GM23338 (cell line): ENCODE data around the gene PHGDH. TPM values are rescaled to one million over a fixed set of nuclear protein-coding genes. Genes with fewer than 3 reads are reported as not detected.

Experiments
- ATAC-seq: fragments of 200-7000 bp; cut with Tn5 transposase; 3 replicates; pipeline ENCODE4 v1.9.1; 2020
- DNase-seq: peaks from one replicate; pipeline ENCODE4 v3.0.0-alpha.2; 2015; ENCODE audit warnings: low spot score
- H2AFZ ChIP-seq: fragments of 200-600 bp; sonication (generic); 2 replicates; pipeline ENCODE4 v1.8.0; 2016; ENCODE audit warnings: antibody characterized with exemption, mild to moderate bottlenecking, moderate library complexity
- H3F3A ChIP-seq: fragments of 200-600 bp; sonication (generic); replicated peaks from 2 replicates; pipeline ENCODE4 v1.8.0; 2017; ENCODE audit warnings: antibody characterized with exemption, mixed run types, low read depth
- H3K27ac ChIP-seq: fragments of 200-600 bp; sonication (generic); 2 replicates; pipeline ENCODE4 v1.6.1; 2016; ENCODE audit warnings: low read depth
- H3K27me3 ChIP-seq: fragments of 200-600 bp; sonication (generic); 2 replicates; pipeline ENCODE4 v1.8.0; 2016; ENCODE audit warnings: mild to moderate bottlenecking, mixed run types, moderate library complexity; ENCODE audit not compliant: insufficient read depth
- H3K36me3 ChIP-seq: fragments of 200-600 bp; sonication (generic); 2 replicates; pipeline ENCODE4 v1.8.0; 2016; ENCODE audit warnings: mild to moderate bottlenecking; ENCODE audit not compliant: insufficient read depth
- H3K4me1 ChIP-seq: fragments of 200-600 bp; sonication (generic); 2 replicates; pipeline ENCODE4 v1.8.0; 2016; ENCODE audit warnings: mild to moderate bottlenecking, moderate library complexity; ENCODE audit not compliant: insufficient read depth
- H3K4me2 ChIP-seq: fragments of 200-600 bp; sonication (generic); 2 replicates; pipeline ENCODE4 v1.7.1; 2017; ENCODE audit warnings: mixed run types
- H3K4me3 ChIP-seq: fragments of 200-600 bp; sonication (generic); 2 replicates; pipeline ENCODE4 v1.6.1; 2016; ENCODE audit warnings: mixed run types
- H3K79me2 ChIP-seq: fragments of 200-600 bp; sonication (generic); replicated peaks from 2 replicates; pipeline ENCODE4 v1.8.0; 2017; ENCODE audit warnings: mild to moderate bottlenecking; ENCODE audit not compliant: insufficient read depth
- H3K9me2 ChIP-seq: fragments of 200-600 bp; sonication (generic); 2 replicates; pipeline ENCODE4 v1.8.0; 2017; ENCODE audit not compliant: insufficient read depth
- H4K20me1 ChIP-seq: fragments of 200-600 bp; sonication (generic); replicated peaks from 2 replicates; pipeline ENCODE4 v1.8.0; 2017; ENCODE audit warnings: mild to moderate bottlenecking; ENCODE audit not compliant: insufficient read depth
- H3K27ac Mint-ChIP-seq: 2 replicates; pipeline ENCODE4 v1.8.0; 2020; ENCODE audit warnings: inconsistent platforms, mild to moderate bottlenecking, moderate library complexity, mixed read lengths
- H3K27me3 Mint-ChIP-seq: 3 replicates; pipeline ENCODE4 v1.8.0; 2022; ENCODE audit warnings: low read depth, mild to moderate bottlenecking, moderate library complexity, mixed read lengths, inconsistent platforms; ENCODE audit not compliant: insufficient read depth, poor library complexity
- H3K36me3 Mint-ChIP-seq: 3 replicates; pipeline ENCODE4 v1.8.0; 2021; ENCODE audit warnings: low read depth, mild to moderate bottlenecking, inconsistent platforms, moderate library complexity, mixed read lengths
- H3K4me1 Mint-ChIP-seq: 3 replicates; pipeline ENCODE4 v1.8.0; 2020; ENCODE audit warnings: mild to moderate bottlenecking, inconsistent platforms, mixed read lengths
- H3K4me3 Mint-ChIP-seq: 3 replicates; pipeline ENCODE4 v1.8.0; 2021; ENCODE audit warnings: moderate library complexity, mild to moderate bottlenecking, inconsistent platforms, mixed read lengths
- H3K9me3 Mint-ChIP-seq: 3 replicates; pipeline ENCODE4 v1.8.0; 2020; ENCODE audit warnings: moderate library complexity, mild to moderate bottlenecking, inconsistent platforms, mixed read lengths
- CREB1 ChIP-seq: fragments of 250-450 bp; sonication (Bioruptor Pico); IDR thresholded peaks from 2 replicates; pipeline ENCODE4 v1.5.0; 2020; ENCODE audit warnings: low read depth, mild to moderate bottlenecking, moderate library complexity
- EZH2 ChIP-seq: fragments of 200-600 bp; sonication (generic); IDR thresholded peaks from one replicate; pipeline ENCODE4 v1.8.0; 2017; ENCODE audit warnings: antibody characterized with exemption, mild to moderate bottlenecking, low read depth; ENCODE audit not compliant: unreplicated experiment
- EZH2phosphoT487 ChIP-seq: fragments of 200-600 bp; sonication (generic); IDR thresholded peaks from one replicate; pipeline ENCODE4 v1.8.1; 2018; ENCODE audit warnings: antibody characterized with exemption; ENCODE audit not compliant: unreplicated experiment
- JUNB ChIP-seq: IDR thresholded peaks from one replicate; pipeline ENCODE4 v1.6.1; 2016; ENCODE audit warnings: antibody characterized with exemption; ENCODE audit not compliant: unreplicated experiment
- NANOG ChIP-seq: IDR thresholded peaks from 2 replicates; pipeline ENCODE4 v1.6.1; 2016; ENCODE audit warnings: antibody characterized with exemption, borderline replicate concordance
- POLR2AphosphoS5 ChIP-seq: IDR thresholded peaks from 2 replicates; pipeline ENCODE4 v1.6.1; 2016; ENCODE audit warnings: antibody characterized with exemption, low read depth
- STAT1 ChIP-seq: IDR thresholded peaks from one replicate; pipeline ENCODE4 v1.6.1; 2016; ENCODE audit warnings: antibody characterized with exemption; ENCODE audit not compliant: unreplicated experiment
- ZNF114 ChIP-seq: fragments of 250-450 bp; sonication (Bioruptor Pico); IDR thresholded peaks from 2 replicates; pipeline ENCODE4 v1.5.0; 2020; ENCODE audit warnings: mild to moderate bottlenecking, moderate library complexity
- ZNF331 ChIP-seq: fragments of 250-450 bp; sonication (Bioruptor Pico); IDR thresholded peaks from 2 replicates; pipeline ENCODE4 v1.5.0; 2020; ENCODE audit warnings: low read depth, mild to moderate bottlenecking, moderate library complexity
- ZNF462 ChIP-seq: fragments of 250-450 bp; sonication (Bioruptor Pico); IDR thresholded peaks from 2 replicates; pipeline ENCODE4 v1.5.0; 2020; ENCODE audit warnings: mild to moderate bottlenecking, moderate library complexity
- polyA plus RNA-seq: library from polyadenylated mRNA; unstranded; fragments of >200 nt; fragmentation: Nextera tagmentation; extraction: Ambion mirVana; gene quantifications from 2 replicates; pipeline ENCODE4 v1.2.1, GENCODE V29; 2016
- total RNA-seq: library from RNA; depleted of rRNA; stranded (reverse); fragments of >200 nt; shearing (Covaris generic); gene quantifications from 2 replicates; pipeline ENCODE4 v1.2.3, GENCODE V29; 2014
- TF ChIP-seq, protein P1 (sequence below): IDR thresholded peaks from one replicate; pipeline ENCODE4 v1.6.1; 2018; ENCODE audit warnings: antibody characterized with exemption; ENCODE audit not compliant: unreplicated experiment
- TF ChIP-seq, protein P2 (sequence below): IDR thresholded peaks from 2 replicates; pipeline ENCODE4 v1.6.1; 2016; ENCODE audit warnings: antibody characterized with exemption
- TF ChIP-seq, protein P3 (sequence below), 2 experiments: fragments of 200-600 bp in 1 of 2; sonication (generic) in 1 of 2; conservative IDR thresholded peaks; 2 replicates each; pipeline versions ENCODE4 v1.5.1 to v1.6.1; 2016 to 2017; ENCODE audit warnings: antibody characterized with exemption in 2 of 2, low read depth in 2 of 2, mild to moderate bottlenecking in 2 of 2, moderate library complexity in 1 of 2

Gene PHGDH
- total and polyA plus RNA-seq, 2 experiments from 2014 or later = 612 to 885 TPM

GRCh38 chr1:119778359-119778758 is 66.6 kb downstream of the PHGDH start:
- DNase-seq (no peak), ATAC-seq (no peak)
- no peak overlapping the region for H3K27ac Mint-ChIP-seq
- Histone ChIP-seq H3K27me3 (no peaks in the 10 kb centered on the region), H2AFZ (no peak overlapping the region), H3K4me1 (peaks cover 10% of the 10 kb centered on the region; the same call in 1 of the 2 replicates), H3K9me2 (no peaks in the 10 kb centered on the region), H3K36me3 (no peaks in the 10 kb centered on the region), H3K27ac (no peak overlapping the region), H3K4me2 (no peak overlapping the region), H3K79me2 (no peaks in the 10 kb centered on the region), H3K4me3 (no peak overlapping the region), H4K20me1 (no peaks in the 10 kb centered on the region), H3F3A (no peaks in the 10 kb centered on the region)
- H3K9me3 Mint-ChIP-seq = no peaks in the 10 kb centered on the region
- no peaks in the 10 kb centered on the region for H3K27me3 Mint-ChIP-seq
- no peak overlapping the region for H3K4me3 Mint-ChIP-seq
- H3K4me1 Mint-ChIP-seq = peaks cover 12% of the 10 kb centered on the region
- no peaks in the 10 kb centered on the region for H3K36me3 Mint-ChIP-seq
- TF ChIP-seq, protein P1, sequence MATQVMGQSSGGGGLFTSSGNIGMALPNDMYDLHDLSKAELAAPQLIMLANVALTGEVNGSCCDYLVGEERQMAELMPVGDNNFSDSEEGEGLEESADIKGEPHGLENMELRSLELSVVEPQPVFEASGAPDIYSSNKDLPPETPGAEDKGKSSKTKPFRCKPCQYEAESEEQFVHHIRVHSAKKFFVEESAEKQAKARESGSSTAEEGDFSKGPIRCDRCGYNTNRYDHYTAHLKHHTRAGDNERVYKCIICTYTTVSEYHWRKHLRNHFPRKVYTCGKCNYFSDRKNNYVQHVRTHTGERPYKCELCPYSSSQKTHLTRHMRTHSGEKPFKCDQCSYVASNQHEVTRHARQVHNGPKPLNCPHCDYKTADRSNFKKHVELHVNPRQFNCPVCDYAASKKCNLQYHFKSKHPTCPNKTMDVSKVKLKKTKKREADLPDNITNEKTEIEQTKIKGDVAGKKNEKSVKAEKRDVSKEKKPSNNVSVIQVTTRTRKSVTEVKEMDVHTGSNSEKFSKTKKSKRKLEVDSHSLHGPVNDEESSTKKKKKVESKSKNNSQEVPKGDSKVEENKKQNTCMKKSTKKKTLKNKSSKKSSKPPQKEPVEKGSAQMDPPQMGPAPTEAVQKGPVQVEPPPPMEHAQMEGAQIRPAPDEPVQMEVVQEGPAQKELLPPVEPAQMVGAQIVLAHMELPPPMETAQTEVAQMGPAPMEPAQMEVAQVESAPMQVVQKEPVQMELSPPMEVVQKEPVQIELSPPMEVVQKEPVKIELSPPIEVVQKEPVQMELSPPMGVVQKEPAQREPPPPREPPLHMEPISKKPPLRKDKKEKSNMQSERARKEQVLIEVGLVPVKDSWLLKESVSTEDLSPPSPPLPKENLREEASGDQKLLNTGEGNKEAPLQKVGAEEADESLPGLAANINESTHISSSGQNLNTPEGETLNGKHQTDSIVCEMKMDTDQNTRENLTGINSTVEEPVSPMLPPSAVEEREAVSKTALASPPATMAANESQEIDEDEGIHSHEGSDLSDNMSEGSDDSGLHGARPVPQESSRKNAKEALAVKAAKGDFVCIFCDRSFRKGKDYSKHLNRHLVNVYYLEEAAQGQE = no peak
- TF ChIP-seq EZH2phosphoT487 (no peak), ZNF114 (CRISPR knock-in tag) (no peak), CREB1 (CRISPR knock-in tag) (no peak), EZH2 (no peak), JUNB (no peak), POLR2AphosphoS5 (no peak), ZNF331 (CRISPR knock-in tag) (no peak), NANOG (no peak), STAT1 (no peak), ZNF462 (no peak)
- TF ChIP-seq, protein P2, sequence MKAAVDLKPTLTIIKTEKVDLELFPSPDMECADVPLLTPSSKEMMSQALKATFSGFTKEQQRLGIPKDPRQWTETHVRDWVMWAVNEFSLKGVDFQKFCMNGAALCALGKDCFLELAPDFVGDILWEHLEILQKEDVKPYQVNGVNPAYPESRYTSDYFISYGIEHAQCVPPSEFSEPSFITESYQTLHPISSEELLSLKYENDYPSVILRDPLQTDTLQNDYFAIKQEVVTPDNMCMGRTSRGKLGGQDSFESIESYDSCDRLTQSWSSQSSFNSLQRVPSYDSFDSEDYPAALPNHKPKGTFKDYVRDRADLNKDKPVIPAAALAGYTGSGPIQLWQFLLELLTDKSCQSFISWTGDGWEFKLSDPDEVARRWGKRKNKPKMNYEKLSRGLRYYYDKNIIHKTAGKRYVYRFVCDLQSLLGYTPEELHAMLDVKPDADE = no peak
- TF ChIP-seq, protein P3, sequence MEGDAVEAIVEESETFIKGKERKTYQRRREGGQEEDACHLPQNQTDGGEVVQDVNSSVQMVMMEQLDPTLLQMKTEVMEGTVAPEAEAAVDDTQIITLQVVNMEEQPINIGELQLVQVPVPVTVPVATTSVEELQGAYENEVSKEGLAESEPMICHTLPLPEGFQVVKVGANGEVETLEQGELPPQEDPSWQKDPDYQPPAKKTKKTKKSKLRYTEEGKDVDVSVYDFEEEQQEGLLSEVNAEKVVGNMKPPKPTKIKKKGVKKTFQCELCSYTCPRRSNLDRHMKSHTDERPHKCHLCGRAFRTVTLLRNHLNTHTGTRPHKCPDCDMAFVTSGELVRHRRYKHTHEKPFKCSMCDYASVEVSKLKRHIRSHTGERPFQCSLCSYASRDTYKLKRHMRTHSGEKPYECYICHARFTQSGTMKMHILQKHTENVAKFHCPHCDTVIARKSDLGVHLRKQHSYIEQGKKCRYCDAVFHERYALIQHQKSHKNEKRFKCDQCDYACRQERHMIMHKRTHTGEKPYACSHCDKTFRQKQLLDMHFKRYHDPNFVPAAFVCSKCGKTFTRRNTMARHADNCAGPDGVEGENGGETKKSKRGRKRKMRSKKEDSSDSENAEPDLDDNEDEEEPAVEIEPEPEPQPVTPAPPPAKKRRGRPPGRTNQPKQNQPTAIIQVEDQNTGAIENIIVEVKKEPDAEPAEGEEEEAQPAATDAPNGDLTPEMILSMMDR (conservative IDR thresholded peaks at IDR 0.05; ENCODE audit: low read depth in 2 of 2) = no peak
